GM23338 (cell line): ENCODE data around the gene CACNA1D. TPM values are rescaled to one million over a fixed set of nuclear protein-coding genes. Genes with fewer than 3 reads are reported as not detected.

Source experiments
- ATAC-seq: fragments of 200-7000 bp; cut with Tn5 transposase; 3 replicates; pipeline ENCODE4 v1.9.1; 2020
- DNase-seq: peaks from one replicate; pipeline ENCODE4 v3.0.0-alpha.2; 2015; ENCODE audit warnings: low spot score
- H2AFZ ChIP-seq: fragments of 200-600 bp; sonication (generic); 2 replicates; pipeline ENCODE4 v1.8.0; 2016; ENCODE audit warnings: antibody characterized with exemption, mild to moderate bottlenecking, moderate library complexity
- H3F3A ChIP-seq: fragments of 200-600 bp; sonication (generic); replicated peaks from 2 replicates; pipeline ENCODE4 v1.8.0; 2017; ENCODE audit warnings: antibody characterized with exemption, mixed run types, low read depth
- H3K27ac ChIP-seq: fragments of 200-600 bp; sonication (generic); 2 replicates; pipeline ENCODE4 v1.6.1; 2016; ENCODE audit warnings: low read depth
- H3K27me3 ChIP-seq: fragments of 200-600 bp; sonication (generic); 2 replicates; pipeline ENCODE4 v1.8.0; 2016; ENCODE audit warnings: mild to moderate bottlenecking, mixed run types, moderate library complexity; ENCODE audit not compliant: insufficient read depth
- H3K36me3 ChIP-seq: fragments of 200-600 bp; sonication (generic); 2 replicates; pipeline ENCODE4 v1.8.0; 2016; ENCODE audit warnings: mild to moderate bottlenecking; ENCODE audit not compliant: insufficient read depth
- H3K4me1 ChIP-seq: fragments of 200-600 bp; sonication (generic); 2 replicates; pipeline ENCODE4 v1.8.0; 2016; ENCODE audit warnings: mild to moderate bottlenecking, moderate library complexity; ENCODE audit not compliant: insufficient read depth
- H3K4me2 ChIP-seq: fragments of 200-600 bp; sonication (generic); 2 replicates; pipeline ENCODE4 v1.7.1; 2017; ENCODE audit warnings: mixed run types
- H3K4me3 ChIP-seq: fragments of 200-600 bp; sonication (generic); 2 replicates; pipeline ENCODE4 v1.6.1; 2016; ENCODE audit warnings: mixed run types
- H3K79me2 ChIP-seq: fragments of 200-600 bp; sonication (generic); replicated peaks from 2 replicates; pipeline ENCODE4 v1.8.0; 2017; ENCODE audit warnings: mild to moderate bottlenecking; ENCODE audit not compliant: insufficient read depth
- H3K9me2 ChIP-seq: fragments of 200-600 bp; sonication (generic); 2 replicates; pipeline ENCODE4 v1.8.0; 2017; ENCODE audit not compliant: insufficient read depth
- H4K20me1 ChIP-seq: fragments of 200-600 bp; sonication (generic); replicated peaks from 2 replicates; pipeline ENCODE4 v1.8.0; 2017; ENCODE audit warnings: mild to moderate bottlenecking; ENCODE audit not compliant: insufficient read depth
- H3K27ac Mint-ChIP-seq: 2 replicates; pipeline ENCODE4 v1.8.0; 2020; ENCODE audit warnings: inconsistent platforms, mild to moderate bottlenecking, moderate library complexity, mixed read lengths
- H3K27me3 Mint-ChIP-seq: 3 replicates; pipeline ENCODE4 v1.8.0; 2022; ENCODE audit warnings: low read depth, mild to moderate bottlenecking, moderate library complexity, mixed read lengths, inconsistent platforms; ENCODE audit not compliant: insufficient read depth, poor library complexity
- H3K36me3 Mint-ChIP-seq: 3 replicates; pipeline ENCODE4 v1.8.0; 2021; ENCODE audit warnings: low read depth, mild to moderate bottlenecking, inconsistent platforms, moderate library complexity, mixed read lengths
- H3K4me1 Mint-ChIP-seq: 3 replicates; pipeline ENCODE4 v1.8.0; 2020; ENCODE audit warnings: mild to moderate bottlenecking, inconsistent platforms, mixed read lengths
- H3K4me3 Mint-ChIP-seq: 3 replicates; pipeline ENCODE4 v1.8.0; 2021; ENCODE audit warnings: moderate library complexity, mild to moderate bottlenecking, inconsistent platforms, mixed read lengths
- H3K9me3 Mint-ChIP-seq: 3 replicates; pipeline ENCODE4 v1.8.0; 2020; ENCODE audit warnings: moderate library complexity, mild to moderate bottlenecking, inconsistent platforms, mixed read lengths
- CREB1 ChIP-seq: fragments of 250-450 bp; sonication (Bioruptor Pico); IDR thresholded peaks from 2 replicates; pipeline ENCODE4 v1.5.0; 2020; ENCODE audit warnings: low read depth, mild to moderate bottlenecking, moderate library complexity
- CTCF ChIP-seq, 2 experiments: fragments of 200-600 bp in 1 of 2; sonication (generic) in 1 of 2; conservative IDR thresholded peaks; 2 replicates each; pipeline versions ENCODE4 v1.5.1 to v1.6.1; 2016 to 2017; ENCODE audit warnings: antibody characterized with exemption in 2 of 2, low read depth in 2 of 2, mild to moderate bottlenecking in 2 of 2, moderate library complexity in 1 of 2
- EZH2 ChIP-seq: fragments of 200-600 bp; sonication (generic); IDR thresholded peaks from one replicate; pipeline ENCODE4 v1.8.0; 2017; ENCODE audit warnings: antibody characterized with exemption, mild to moderate bottlenecking, low read depth; ENCODE audit not compliant: unreplicated experiment
- POLR2AphosphoS5 ChIP-seq: IDR thresholded peaks from 2 replicates; pipeline ENCODE4 v1.6.1; 2016; ENCODE audit warnings: antibody characterized with exemption, low read depth
- STAT1 ChIP-seq: IDR thresholded peaks from one replicate; pipeline ENCODE4 v1.6.1; 2016; ENCODE audit warnings: antibody characterized with exemption; ENCODE audit not compliant: unreplicated experiment
- ZNF114 ChIP-seq: fragments of 250-450 bp; sonication (Bioruptor Pico); IDR thresholded peaks from 2 replicates; pipeline ENCODE4 v1.5.0; 2020; ENCODE audit warnings: mild to moderate bottlenecking, moderate library complexity
- ZNF462 ChIP-seq: fragments of 250-450 bp; sonication (Bioruptor Pico); IDR thresholded peaks from 2 replicates; pipeline ENCODE4 v1.5.0; 2020; ENCODE audit warnings: mild to moderate bottlenecking, moderate library complexity
- polyA plus RNA-seq: library from polyadenylated mRNA; unstranded; fragments of >200 nt; fragmentation: Nextera tagmentation; extraction: Ambion mirVana; gene quantifications from 2 replicates; pipeline ENCODE4 v1.2.1, GENCODE V29; 2016
- total RNA-seq: library from RNA; depleted of rRNA; stranded (reverse); fragments of >200 nt; shearing (Covaris generic); gene quantifications from 2 replicates; pipeline ENCODE4 v1.2.3, GENCODE V29; 2014

CACNA1D gene
- total and polyA plus RNA-seq, 2 experiments from 2014 or later: 1.7 to 1.8 TPM

- no peak for TF ChIP-seq ZNF462 (CRISPR knock-in tag)
- no peak for TF ChIP-seq ZNF114
Observed at GRCh38 chr3:53483821-53484220, 10.6 kb upstream of the CACNA1D start (continued).

- DNase-seq (no peak), ATAC-seq (no peak)
- H3K4me3 Mint-ChIP-seq: no peak overlapping the region
- H4K20me1 ChIP-seq: no peaks in the 10 kb centered on the region
- no peak overlapping the region for H3K4me2 ChIP-seq
- peaks cover 6% of the 10 kb centered on the region; the same call in 1 of the 2 replicates for H3K9me2 ChIP-seq
- H3K36me3 ChIP-seq: no peaks in the 10 kb centered on the region
- H3K4me3 ChIP-seq: no peak overlapping the region
- H3K4me1 ChIP-seq: no peaks in the 10 kb centered on the region
- no peak overlapping the region for H2AFZ ChIP-seq
- H3K27me3 ChIP-seq: peaks cover 5% of the 10 kb centered on the region; the same call in 1 of the 2 replicates
- no peaks in the 10 kb centered on the region for H3K36me3 Mint-ChIP-seq
- no peaks in the 10 kb centered on the region; the same call in 1 of the 3 replicates for H3K4me1 Mint-ChIP-seq
- H3K9me3 Mint-ChIP-seq: no peaks in the 10 kb centered on the region
- no peaks in the 10 kb centered on the region for H3K27me3 Mint-ChIP-seq
- H3K79me2 ChIP-seq: no peaks in the 10 kb centered on the region
- H3K27ac ChIP-seq: no peak overlapping the region
- no peak overlapping the region for H3K27ac Mint-ChIP-seq
- H3F3A ChIP-seq: no peaks in the 10 kb centered on the region
- TF ChIP-seq EZH2: no peak
- no peak for TF ChIP-seq CTCF (conservative IDR thresholded peaks at IDR 0.05; ENCODE audit: low read depth in 2 of 2)
- TF ChIP-seq CREB1 (CRISPR knock-in tag): no peak
- TF ChIP-seq ZNF114: no peak
- no peak for TF ChIP-seq POLR2AphosphoS5
- TF ChIP-seq STAT1: no peak
- no peak for TF ChIP-seq ZNF462 (CRISPR knock-in tag)
Observed at GRCh38 chr3:53484984-53485383, 9.4 kb upstream of the CACNA1D start.
